NCI-H1694 (cell line): ENCODE data around the gene STUM.

Source experiments
- DNase-seq: peaks from one replicate; lab custom pipeline; 2025; lab: John Stamatoyannopoulos, UW

STUM gene

DNA sequence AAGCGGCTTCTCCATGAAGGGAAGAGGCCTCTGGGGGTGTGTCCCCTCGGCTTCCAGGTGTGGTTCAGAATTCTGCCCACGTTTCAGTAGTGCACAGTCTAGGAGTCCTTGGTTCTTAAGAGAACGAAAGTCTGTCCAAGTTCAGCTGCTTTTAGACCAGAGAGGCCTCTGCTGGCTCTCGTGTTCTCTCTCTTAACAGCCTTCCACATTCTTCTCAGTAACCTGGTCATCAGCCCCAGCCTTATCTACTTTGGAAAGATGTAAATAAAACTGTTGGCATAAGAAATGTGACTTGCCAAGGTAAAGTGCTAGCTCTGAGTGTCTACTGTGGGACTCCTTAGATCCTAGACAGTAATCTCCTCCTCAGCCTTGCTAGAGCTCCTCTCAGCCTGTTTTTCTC, 15.3 kb upstream of the STUM start:
- DNase-seq: no peak

DNA sequence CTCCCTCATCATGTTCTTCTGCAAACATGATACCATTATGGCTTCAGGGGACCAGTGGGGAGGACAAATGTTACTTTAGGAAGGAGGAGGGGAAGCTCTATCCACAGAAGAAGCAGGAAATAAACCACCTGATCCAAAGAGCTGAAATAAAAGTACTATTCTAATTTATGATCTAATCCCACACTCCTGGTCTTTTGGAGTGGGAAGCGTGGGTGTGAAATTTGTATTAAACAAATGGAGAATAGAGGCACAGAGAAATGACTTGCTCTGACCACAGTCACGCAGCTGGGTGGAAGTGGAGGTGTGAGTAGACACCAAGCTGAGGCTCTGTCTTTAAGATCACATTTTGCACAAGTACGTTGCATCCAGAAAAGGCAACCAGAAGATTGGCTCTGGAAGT, 14.5 kb upstream of the STUM start:
- DNase-seq: no peak

DNA sequence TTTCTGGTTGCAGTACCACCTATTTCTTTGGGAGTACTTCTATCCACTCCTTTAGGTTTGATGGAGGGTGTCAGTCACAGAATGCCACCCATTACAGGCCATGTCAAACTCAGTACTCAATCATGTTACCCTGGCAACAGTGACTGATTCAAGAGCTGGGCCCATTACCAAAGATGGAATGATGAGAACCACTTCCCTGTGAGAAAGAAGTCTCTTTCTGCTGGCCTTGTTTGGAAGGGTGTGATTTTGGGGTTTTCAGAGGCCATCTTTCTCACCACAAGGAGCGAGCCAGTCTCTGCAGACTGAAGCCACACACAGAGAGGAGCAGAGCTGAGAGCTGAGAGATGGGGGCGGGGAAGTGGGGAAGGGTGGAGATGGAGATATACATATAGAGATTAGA, 13.9 kb upstream of the STUM start:
- DNase-seq: no peak

DNA sequence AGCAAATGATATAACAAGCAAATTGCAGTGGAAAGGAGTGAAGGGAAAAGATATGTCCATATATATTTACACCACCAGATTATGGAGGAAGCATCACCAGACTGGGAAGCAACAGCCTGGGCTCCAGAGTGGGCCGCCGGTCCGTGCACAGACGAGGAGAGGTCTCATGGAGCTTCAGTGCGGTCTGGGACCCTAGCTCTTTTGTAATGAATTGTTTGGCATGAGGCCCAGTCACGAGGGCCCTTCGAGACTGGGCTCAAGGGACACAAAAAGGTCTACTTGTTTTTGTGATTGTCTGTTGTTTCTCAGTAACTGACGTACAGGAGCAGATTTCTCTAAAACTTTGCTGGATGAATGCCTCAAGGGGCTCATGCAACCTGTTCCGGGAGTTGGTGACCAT, 12.9 kb upstream of the STUM start:
- no peak for DNase-seq

DNA sequence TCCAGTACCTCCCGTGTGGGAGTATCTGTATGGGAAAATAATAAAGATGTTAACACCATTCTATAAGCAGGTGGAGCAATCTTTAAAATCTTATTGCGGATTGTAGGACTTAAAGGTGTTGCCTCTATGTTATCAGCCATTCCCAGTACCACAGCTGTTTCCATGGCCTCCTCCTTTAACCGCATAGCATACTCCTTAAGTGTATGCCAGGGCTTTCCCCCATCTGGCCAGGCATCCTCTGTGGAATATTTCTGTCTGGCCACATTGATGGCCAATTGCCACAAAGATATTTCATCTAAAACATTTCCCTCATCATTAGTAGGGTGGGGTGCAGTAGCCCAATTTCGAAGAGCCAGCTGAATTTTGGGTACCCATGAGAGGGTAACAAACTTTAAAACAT, 7.3 kb upstream of the STUM start:
- DNase-seq: no peak

DNA sequence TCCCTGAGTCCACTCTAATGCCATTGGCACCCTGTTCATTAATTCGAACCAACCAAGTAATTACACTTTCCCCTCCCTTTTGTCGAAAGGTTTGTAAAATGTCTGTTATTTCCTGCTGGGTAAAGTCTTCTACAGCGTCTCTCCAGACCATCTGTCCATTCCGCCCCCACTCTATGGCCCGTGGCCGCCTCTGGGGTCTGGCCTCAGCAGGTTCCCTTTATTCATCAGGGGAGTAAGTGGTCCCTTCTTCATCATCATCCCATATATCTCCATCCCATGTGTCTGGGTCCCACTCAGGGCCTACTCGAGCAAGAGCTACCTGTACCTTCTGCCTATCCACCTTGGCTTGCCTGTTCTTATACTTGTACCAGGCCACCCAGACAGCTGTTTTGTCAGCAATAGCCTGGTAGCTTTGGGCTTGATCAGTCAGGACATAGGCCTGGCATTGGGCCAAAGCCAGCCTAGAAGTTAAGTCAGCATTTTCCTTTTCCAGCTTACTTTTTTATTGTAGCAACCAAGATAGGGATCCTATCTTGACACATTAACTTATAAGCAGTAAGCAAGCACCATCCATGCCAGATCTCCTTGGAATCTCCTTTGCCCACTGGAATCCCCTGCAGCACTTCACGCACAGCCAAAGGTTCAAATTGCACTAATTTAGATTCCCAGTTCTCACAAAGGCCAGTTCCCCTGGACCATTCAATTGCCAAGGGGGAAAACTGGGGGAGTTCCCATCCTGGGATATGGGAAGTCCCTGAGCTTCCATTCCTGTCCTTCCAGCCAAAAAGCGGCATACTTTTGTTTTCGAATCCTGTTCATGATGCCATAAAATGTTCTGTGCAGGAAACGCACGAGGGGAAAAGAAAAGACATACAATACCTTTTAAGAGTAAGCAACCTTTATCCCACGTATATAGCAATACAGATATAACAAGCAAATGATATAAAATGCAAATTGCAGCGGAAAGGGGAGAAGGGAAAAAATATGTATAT, 6.6 kb upstream of the STUM start:
- no peak for DNase-seq

DNA sequence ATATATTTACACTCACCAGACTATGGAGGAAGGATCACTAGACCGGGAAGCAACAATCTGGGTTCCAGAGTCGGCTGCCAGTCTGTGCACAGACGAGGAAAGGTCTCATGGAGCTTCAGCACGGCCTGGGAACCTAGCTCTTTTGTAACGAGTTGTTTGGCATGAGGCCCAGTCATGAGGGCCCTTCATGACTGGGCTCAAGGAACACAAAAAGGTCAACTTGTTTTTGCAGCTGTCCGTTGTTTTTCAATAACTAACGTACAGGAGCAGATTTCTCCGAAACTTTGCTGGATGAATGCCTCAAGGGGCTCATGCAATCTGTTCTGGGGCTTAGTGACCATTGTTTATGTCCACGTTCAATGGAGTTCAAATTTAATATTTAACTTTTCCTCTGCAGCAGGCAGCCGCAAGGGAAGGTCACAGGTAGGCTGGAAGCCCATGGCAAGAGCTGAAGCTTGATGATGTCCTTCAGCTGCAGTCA, 5.9 kb upstream of the STUM start:
- DNase-seq: no peak

DNA sequence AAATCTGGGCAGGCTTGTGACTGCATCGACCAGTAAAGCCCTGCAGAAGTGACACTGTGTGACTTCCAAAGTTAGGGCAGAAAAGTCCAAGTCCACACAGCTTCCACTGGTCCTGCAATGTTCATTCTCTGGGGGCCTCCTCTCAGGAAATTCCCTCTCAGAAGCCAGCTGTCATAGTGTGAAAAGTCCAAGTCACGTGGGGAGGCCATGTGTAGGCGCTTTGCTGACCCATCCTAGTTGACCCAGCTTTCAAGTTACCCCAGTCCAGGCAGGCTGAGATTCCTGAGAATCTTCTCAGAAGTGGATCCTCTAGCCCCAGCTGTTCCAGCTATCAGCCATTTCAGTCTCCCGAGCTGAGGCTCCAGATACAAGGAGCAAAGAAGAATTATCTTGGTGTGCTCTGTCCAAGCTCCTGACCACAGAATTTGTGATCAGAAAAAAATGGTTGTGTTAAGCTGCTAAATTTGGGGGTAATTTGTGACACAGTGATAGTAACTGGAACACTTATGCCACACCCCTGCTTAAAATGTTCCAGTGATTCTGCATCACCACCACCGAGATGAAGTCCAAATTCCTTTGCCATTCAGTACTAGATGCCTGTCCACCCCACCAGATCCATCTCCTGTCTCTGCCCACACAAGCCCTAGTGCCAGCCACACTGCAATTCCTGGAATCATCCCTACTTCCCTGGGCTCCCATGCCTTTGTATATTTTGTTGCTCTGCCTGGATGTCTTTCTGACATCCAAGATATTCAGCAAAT, 2.5 kb upstream of the STUM start:
- DNase-seq: no peak

DNA sequence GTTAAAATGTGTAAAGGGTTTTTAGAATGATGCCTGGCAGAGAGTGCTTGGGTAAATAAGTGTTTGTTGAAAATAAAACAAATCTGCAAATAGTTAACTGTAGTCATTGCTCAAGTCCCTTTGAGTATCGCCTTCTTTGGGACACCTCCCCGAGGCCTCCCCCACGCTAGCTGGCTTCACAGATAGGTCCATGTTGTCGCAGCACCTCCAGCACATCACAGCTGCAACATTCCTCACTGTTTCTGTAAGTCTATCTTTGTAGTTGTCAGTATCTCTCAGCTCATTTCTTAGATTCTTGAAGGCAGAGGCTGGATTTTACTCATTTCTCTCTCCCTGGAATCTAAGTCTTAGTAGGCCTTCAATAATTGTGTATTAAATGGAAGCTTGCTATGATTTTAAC, 1.6 kb upstream of the STUM start:
- no peak for DNase-seq

DNA sequence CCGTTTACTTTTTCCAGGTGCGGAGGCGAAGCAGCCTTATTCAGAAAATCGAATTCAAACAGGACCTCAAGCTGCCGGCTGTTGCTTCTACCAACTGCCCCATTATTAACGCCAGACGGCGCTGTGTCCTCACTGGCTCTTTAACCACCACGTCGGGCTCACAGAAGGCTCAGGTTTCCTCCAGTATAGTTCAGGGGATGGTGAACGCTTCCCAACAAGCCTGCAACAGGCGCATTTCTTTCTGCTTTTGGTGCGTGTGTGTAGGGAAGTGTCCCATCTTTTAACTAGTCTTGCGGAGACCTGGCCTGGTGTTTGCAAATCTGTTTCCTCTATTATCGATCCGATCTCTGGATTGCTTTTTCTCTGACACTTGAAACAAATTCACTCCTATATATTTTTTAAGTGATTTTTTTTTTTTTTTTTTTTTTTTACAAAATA, 791 bp upstream of the STUM start:
- DNase-seq: peak; percentile 94

DNA sequence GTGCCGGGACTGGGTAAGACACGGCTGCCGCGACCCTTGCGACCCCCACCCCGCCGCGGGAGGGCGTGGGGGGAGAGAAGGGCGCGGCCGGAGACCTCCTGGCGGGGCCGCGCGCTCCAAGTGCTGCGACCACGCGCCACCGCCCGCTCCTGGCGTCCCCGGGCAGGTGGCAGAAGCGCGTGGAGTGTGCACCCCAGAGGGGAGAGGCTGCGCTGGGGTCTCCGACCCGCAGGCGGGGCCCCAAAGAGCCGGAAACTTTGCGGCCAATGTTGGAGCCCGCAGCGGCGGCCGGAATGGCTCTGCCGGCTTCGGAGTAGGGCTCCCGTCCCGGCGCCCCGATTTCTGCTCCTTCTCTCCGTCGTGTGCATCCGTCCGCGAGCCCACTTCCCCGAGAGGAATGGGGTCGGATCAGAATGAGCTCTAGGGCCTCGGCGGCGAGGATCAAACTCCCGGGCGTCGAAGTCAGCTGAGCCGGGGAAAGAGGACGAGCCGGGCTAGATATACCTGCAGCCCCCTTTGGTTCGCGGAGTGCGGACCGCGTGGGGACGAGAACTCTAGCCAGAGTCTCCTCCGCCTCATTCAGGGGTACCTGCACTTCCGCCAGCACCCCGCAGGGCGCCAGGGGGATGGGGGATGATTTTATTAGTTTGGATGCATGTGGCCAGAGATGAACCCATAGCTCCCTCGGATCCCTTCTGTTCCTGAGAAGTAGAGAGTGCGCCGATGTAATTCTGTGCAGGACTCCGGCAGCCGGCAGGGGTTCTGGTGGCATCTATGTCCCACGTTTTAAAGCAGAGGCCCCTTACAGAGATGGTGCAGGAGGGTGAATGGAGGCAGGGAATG, 751 bp downstream of the STUM start:
- DNase-seq: no peak

DNA sequence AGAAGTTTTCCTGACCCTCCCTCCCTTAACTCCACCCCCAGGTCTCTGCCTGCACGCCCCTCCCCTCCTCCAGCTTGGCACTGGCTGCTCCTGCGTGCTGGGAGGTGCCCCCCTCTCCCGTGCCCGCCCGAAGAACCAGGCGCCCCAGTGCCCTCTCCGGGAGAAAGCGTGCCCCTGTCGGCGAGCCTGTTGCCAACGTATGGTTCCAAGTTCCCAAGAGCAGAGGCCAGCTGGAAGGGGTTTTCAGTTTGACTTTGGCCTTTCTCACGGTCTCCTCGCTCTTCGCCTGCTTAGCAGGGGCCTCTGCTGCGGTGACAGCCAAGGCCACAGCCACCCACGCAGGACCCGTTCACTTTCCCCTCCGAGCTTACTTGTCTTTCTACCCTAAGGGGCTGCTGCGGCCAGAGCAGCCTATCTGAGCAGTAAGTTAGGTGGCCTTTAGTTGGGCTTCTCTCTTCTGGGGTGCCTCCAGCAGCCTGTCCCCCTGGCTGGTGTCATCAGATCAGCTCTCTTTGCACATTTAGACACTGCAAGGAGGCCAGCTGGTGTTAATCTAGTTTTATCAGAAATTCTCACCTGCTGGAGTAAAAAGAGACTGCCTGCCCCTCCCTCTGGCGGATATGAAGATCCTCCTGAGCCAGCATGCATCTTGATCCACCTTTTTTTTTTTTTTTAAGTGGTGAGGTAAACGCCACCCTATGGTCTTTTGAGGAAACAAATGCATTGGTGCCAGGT, 1.5 kb downstream of the STUM start:
- DNase-seq: peak; percentile 59

DNA sequence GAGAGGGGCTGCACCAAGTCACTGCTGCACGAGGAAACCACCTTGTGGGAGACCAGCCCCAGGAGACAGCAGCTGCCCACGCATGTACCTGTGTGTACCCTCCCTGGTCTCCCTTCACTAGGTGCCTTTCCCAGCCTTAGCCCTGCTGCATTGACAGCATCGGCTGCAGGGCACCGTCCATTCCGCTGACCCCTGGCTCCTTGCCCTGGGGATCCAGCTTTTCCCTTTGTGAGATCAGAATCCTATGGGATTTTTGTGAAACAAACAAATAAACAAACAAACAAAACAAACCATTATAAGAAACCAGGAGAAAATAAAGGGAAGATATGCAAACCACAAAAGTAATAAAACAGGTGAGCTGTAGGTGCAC, 2.1 kb downstream of the STUM start:
- no peak for DNase-seq

DNA sequence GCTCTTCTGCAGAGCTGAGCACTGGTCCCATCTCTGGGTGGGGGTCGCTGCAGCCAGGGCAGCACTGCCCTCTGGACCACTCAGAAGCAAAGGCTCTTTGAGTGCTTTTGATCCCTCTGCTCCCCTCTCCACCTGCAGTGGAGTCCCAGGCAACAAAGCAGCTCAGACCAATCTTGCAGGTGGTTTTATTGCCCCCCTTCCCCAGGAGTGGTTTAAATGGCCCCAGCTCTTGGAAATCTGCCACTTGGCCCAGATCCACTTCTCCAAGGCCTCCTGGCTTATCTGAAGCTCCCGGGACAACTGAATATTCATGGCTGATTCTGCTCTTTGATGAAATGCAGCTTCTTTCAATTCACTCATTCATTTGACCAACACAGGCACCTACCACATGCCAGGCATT, 2.7 kb downstream of the STUM start:
- DNase-seq: no peak

DNA sequence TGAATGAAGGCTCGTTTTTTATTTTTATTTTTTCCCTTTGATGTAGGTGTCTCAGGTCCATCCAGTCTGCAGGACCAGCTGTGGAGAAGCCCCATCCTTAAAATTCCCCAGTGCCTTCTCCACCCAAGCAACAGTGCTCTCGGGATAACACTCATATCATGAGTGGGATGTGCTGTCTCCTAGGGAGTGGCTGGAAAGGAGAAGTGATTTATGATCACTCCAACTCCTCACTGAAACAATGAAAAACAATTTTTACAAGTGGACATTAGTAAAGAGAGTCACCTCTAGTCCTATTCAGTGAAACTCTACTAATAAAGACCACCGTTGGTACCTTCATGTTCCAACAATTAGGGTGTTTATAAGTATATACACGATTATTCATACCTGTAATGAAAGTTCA, 3.5 kb downstream of the STUM start:
- no peak for DNase-seq

DNA sequence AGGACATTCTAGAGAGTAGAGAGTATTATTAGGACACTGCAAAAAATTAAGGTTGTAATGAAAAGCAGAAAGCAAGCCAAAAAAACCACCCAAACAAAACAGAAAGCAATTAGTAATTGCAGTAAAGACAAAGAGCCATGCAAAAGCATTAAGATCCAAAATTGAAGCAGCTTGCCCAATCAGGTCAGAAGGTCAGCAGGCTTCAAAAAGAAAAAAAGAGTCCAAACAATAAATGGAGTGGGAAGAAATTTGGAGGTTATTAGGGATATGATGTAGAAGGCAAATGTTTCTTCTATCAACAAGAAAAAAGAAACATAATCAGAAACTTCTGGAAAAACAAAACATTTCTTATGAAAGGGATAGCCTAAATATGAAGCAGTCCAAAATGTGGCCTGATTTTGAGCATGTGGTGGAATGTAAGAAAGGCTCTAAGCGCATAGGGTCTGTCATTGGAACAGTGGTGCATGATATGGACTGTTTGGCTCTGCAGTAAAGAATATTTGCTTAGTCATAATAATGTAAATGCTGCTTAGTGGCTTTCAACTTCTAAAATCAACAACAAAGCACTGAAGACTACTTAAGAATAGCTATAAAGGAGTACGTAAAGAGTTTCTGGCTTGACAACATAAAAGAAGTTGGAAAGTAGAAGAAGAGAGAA, 4.8 kb downstream of the STUM start:
- DNase-seq: no peak

DNA sequence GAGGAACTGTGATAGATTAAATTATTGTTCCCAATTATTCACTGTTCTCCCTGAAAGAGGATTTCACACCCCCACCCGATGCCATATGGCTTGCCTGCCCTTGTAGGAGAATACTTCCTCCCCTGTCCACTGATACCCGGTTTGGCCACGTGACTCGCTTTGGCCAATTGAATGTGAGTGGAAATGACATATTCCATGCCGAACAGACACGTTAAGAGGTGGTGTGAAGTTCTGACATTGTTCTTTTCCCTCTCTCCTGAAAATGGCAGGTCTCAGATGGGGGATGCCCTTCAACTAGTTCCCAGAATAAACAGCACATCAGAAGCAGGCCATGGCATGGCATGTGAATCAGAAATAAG, 5.3 kb downstream of the STUM start:
- DNase-seq: no peak

DNA sequence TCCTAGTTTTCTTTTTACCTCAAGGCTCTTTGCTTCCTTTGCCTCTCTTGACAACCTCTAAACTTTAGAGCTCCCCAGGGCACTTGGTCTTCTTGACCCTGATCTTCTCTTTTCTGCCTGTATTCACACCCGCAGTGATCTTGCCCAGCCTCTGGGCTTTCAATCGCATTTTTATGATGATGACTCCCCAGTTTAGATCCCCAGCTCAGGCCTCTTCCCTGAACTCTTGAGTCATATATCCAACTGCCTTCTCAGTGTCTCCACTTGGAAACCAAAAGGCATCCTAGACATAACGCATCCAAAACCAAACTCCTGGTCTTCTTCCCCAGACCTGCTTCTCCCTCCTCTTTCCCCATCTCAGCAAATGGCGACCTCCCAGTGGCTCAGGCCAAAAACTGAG, 6.5 kb downstream of the STUM start:
- no peak for DNase-seq

DNA sequence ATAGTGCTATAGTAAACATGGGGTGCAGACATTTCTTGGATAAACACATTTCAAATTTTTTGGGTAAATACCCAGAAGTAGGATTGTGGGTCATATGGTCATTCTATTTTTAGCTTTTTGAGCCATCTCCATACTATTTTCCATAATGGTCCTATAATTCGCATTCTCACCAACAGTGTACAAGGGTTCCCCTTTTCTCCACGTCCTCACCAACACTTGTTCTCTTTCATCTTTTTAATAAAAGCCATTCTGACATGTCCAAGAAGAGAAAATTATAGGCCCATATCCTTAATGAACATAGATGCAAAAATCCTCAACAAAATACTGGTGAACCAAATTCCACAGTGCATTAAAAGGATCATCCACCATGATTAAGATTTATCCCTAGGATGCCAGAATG, 8.9 kb downstream of the STUM start:
- DNase-seq: no peak

DNA sequence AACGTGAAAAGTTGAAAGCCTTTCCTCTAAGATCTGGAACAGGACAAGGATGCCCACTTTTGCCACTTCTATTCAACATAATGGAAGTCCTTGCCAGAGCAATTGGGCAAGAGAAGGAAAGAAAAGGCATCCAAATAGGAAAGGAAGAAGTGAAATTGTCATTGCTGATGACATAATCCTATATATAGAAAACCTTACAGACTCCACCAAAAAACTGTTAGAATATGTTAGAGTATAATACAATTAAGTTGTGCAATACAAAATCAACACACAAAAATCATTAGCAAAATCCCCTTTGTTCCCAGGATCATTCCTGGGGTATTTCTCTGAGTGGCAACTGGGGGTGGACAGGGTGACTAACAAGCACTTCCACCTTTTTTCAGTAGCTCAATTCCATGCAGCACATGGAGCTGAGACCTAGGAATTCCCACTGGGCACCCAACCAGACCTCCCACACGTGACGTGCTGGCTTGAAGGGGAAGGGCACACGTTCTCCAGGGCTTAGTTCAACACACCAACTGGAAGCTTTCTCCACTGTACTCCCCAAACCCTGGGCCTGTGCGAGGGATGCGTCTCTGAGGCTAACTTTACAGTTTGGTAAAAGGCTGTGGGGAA, 9.6 kb downstream of the STUM start:
- DNase-seq: no peak

DNA sequence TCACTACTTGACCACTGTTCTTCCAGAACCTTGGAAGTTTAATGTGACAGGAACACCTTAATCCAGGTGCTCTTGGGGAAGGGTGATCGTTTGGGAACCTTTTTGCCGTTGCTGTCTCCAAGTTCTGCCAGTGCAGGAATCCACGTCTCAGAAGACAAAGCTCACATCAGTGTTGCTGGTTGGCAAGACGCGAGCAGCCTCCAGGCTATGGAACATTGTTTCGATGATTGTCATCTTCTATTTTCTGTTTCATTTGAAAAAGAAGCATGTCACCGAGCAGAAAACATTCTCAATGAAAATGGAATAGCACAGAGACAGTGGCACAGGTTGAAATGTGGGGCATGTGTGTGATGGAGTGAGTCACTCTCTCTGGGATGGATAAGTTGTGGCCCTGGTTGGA, 11.7 kb downstream of the STUM start:
- no peak for DNase-seq
